ENCODE results near the gene LZTS3.
"Not testable (repeated sequence)": the region's sequence is repeated elsewhere in the genome, so short reads cannot be mapped to it uniquely, and the experiment has no call there.

The LZTS3 gene

DNA sequence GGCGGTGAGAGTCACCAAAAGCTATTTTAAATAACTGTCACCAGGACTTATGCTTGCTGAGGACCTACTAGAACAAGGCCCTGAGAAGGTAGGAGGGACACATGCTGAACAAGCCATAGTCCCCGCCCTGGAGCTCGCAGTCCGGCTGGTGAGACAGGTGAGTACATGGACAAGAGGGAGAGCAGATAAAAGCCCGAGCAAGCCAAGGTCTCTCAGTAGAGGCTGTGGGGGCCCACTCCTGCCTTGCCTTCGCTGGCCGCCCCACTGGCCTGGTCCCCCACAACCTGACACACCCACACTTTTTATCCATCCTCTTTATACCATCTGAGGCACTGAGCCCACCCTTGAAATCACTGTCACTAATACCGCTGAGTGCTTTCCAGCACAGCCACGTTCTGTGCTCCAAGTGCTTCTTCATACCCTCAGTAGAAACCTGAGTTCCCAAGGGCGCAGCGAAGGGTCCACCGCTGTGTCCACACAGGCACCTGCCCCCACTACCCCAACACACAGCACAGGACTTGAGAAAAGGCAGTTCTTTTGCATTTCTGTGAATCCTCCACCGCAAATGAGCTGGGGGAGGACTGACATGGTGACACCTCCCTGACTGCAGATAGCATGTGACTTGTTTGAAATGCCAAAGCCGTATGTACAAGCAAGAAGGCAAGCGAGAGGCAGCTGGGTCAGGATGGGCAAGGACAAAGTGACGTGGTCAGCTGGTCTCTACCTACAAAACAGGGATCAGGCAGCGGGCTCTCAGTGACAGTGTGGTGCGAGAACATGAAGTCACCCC, 19.1 kb upstream of the LZTS3 start:
- no peak for DNase-seq

- DNase-seq, result no peak
Measured at GRCh38 chr20:3190681-3191111, 17.3 kb upstream of the LZTS3 start.

GRCh38 chr20:3189561-3190131, 16.3 kb upstream of the LZTS3 start:
- DNase-seq, result no peak

DNA sequence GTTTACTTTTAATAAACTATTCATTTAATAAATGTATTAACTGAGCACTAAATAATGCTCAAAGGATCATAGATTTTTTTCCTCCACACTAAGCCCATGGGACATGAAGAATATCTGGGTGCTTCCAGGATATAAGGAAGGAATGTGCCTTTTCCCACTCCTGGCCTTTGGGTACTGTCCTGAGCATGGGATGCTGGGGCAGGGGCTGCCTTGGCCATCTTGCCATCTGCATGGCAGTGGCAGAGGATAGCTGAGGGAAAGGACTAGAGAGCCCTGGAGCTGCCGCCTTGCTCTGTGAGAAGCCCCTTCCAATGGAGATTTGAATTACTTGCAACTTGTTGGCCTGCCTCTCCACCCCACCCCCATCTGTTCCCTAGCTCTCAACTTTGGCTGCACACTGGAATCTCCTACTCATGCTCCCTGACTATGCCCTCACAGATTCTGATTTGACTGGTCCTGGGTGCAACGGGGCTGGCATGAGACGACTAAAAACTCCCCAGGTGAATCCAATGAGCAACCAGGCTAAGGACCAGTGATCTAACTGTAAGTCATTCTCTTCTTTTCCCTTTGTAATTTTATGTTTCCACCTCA, 15.6 kb upstream of the LZTS3 start:
- DNase-seq, result no peak

DNA sequence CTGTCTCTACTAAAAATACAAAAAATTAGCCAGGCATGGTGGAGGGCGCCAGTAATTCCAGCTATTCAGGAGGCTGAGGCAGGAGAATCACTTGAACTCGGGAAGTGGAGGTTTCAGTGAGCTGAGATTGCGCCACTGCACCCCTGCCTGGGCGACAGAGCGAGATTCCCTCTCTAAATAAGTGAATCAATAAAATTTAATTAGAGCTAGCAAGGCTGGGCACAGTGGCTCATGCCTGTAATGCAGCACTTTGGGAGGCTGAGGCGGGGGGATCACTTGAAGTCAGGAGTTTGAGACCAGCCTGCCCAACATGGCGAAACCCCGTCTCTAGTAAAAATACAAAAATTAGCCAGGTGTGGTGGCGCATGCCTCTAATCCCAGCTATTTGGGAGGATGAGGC, 14.5 kb upstream of the LZTS3 start:
- DNase-seq, result not testable (repeated sequence)

GRCh38 chr20:3183896-3184612, 10.7 kb upstream of the LZTS3 start:
- no peak for DNase-seq

DNA sequence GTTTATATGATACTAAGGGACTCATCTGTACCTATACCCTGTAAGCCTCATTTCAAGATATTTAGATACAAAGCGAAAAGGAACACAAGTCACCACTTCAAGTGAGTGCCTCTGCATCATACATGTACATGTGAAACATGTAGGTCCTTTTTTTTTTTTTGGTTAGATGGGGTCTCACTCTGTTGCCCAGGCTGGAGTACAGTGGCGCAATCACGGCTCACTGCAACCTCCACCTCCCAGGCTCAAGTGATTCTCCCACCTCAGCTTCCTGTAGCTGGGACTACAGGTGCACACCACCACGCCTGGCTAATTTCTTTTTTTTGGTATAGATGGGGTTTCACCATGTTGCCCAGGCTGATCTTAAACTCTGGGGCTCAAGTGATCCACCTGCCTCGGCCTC, 9.1 kb upstream of the LZTS3 start:
- DNase-seq, result not testable (repeated sequence)

DNA sequence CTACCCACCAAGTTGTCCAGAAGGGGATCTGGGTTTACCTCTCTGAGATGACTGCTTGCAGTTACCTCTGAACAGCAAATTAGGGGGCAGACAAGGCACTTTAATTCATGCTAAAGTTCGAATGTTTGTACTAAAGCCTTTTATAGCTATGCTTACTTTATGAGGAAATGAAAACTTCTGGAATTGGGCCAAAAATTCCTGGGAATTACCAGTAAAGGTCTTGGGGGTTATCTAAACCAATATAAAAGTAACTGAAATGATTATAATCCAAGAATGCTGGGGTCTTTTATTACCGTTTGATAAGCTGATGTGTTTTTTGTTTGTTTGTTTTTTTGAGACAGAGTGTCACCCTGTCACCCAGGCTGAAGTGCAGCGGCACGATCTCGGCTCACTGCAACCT, 7.9 kb upstream of the LZTS3 start:
- DNase-seq, result no peak

DNA sequence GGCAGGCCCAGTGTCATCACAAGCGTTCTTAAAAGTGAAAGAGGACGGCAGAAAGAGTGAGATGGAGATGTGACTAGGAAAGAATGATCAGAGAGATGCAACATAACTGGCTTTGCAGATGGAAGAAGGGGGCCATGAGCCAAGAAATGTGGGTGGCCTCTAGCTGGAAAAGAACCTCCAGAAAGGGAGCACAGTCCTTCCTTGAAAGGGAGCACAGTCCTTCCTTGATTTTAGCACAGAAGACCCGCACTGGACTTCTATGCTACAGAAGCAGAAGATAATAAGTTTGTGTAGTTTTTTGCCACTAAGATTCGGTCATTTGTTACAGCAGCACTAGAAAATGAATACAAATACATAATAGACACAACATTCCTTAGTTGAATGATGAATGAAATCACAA, 7.0 kb upstream of the LZTS3 start:
- DNase-seq, result no peak

- no peak for DNase-seq
Measured at GRCh38 chr20:3177746-3178485, 4.6 kb upstream of the LZTS3 start.

- no peak for DNase-seq
Measured at GRCh38 chr20:3175270-3175669, 1.9 kb upstream of the LZTS3 start.

- no peak for DNase-seq
Measured at GRCh38 chr20:3174442-3175261, 1.3 kb upstream of the LZTS3 start.

DNA sequence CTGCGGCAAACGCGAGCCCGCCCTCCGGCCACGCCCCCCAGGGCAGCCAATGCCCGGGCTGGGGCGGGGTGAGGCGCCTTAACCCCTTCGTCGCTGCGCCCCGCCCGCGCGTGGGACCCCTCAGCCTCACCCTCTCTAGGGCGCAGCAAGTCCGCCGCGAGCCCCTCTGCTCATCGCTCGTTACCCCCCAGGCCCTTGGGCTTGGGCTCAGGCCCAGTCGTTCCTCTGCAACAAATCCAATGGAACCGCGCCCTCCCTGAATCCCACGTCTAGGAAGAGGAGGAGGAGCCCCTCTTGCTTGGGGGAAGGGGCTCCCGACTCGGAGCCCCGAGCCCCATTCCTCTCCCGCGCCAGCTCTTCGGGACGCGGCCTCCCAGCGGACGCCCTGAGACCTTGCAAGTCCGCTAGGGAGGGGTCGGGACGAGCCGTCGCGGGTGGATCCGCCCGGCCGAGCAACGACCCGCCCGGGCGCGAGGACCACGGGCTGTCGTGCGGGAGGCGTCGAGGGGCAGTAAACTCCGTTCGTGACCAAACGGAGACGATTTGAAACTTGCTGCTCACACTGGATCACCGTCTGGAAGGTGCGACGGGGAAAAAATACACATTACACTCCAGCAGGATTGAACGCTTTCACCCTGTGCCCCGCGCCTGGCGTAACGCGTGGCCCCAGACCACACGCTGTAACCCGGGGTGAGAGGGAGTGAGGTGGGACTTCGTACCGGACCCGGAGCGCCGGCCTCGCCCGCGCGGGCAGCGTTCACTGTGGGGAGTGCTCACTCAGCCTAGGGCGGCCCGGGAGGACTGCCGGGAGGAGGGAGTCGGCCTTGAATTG, 477 bp upstream of the LZTS3 start:
- peak; percentile 86 for DNase-seq

GRCh38 chr20:3172126-3172932, 1.0 kb downstream of the LZTS3 start:
- no peak for DNase-seq

DNA sequence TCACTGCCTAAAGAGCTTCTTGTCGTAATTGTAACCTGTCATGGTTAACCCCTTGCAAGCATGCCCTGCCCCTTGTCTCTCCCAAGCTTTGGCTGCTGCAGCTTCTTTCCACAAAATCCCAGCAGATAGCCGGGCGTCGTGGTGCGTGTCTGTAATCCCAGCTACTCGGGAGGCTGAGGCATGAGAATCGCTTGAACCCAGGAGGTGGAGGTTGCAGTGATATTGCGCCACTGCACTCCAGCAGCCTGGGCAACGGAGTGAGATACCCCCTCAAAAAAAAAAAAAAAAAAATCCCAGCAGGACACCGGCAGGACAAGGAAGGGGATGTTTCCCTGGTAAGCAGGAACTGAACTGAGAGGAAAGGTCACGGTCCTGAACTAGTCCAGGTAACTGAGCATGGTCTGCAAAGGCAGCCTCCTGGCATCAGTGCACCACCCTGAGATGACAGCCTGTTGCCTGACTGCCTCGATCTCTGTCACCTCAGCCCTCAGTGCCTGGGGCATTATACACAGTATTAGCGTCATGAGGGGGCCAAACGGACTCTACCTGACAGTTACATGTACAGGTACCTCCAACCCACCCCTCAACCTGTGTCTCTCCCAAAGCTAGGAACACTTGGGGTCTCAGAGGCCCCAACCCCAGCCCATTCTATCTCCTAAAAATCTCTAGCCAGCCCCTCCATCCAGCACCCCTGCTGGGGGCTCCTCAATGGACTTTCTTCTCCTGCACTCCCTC, 1.8 kb downstream of the LZTS3 start:
- DNase-seq, result no peak

DNA sequence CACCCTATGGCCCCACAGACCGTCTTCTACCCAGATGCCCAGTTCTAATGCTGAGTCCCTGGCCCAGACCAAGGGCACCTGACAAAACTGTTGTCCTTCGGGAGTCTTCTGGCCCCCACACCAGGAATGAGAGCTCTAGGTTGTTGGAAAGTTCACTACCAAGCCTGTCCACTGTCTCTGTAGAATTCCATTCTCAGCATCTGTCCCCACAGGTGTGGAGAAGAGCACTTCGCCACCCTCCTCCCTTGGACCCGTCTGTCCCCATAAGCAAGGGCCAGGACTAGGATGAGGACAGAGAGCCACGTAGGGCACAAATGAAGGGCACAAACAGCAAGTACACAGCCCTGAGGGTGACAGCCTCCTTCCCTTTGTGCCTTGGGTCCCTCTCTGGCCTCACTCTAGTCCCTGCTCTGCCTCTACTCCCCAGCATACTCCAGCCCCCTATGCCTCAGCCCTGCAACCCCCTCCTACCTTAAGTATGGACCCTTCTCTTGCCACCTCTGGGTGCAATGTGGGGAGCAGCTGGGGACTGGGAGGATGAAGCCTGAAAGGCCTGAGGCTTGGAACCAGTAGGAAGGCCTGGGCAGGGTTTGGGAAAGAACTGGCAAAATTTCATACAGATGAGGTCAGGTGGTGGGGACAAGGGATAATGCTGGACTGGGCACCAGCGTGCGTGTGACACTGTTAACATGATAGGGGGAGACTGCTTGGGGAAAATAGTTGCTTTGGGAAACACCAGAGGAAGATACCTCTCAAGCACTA, 4.3 kb downstream of the LZTS3 start:
- no peak for DNase-seq

DNA sequence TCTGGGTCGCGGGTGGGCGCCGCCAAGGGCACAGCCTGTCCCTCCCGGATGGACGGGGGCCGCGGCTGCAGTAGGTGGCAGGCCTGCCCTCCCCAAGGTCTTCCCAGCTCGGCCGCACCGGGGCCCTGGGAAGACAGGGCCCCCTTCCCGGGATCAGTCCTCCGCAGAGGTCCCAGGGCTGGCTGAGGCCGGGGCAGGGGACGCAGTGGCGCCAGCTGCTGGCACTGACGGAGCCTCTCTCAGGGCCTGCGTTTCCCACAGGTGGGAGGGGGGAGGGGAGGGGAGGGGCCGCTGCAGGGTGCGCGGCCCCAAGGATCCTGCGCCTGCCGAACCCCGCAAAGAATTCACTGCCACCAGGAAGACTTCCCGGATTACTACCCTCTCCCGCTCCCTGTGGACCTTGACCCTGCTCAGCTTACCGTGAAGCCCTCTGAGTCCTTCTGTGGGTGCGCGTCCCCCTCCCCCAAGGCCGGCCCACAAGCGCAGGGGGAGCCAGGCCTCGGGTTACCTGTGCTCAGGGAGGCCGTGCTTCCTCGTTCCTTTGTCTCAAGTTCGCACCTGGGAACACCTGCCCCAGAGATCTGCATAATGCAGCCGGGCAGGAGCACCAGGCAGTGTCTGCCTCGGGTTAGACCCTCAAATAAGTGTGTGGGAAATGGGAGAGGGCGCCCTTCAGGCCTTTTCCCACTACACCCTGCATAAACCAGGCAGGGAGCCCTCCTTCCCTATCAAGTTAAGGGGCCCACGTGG, 5.1 kb downstream of the LZTS3 start:
- DNase-seq, result no peak

DNA sequence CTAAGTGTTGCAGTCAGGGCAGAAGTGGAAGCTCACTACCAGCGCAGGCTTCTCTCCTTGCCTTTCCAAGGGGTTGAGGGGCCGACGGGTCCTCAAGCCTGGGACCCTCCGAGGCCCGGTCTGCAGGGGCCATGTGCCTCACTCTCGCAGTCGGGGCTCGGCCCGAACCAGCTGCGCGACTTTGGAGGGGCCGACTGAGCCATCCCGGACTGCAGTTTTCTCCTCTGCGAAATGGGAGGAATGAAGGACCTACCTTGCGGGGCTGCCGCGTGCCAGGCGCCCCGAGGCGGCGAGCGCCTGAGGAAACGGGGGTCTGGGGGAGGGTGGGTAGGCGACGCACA, 5.6 kb downstream of the LZTS3 start:
- DNase-seq, result no peak
